ENCODE data around the gene TEX54.
"Not testable (repeated sequence)": the region's sequence is repeated elsewhere in the genome, so short reads cannot be mapped to it uniquely, and the experiment has no call there.

Gene TEX54

DNA sequence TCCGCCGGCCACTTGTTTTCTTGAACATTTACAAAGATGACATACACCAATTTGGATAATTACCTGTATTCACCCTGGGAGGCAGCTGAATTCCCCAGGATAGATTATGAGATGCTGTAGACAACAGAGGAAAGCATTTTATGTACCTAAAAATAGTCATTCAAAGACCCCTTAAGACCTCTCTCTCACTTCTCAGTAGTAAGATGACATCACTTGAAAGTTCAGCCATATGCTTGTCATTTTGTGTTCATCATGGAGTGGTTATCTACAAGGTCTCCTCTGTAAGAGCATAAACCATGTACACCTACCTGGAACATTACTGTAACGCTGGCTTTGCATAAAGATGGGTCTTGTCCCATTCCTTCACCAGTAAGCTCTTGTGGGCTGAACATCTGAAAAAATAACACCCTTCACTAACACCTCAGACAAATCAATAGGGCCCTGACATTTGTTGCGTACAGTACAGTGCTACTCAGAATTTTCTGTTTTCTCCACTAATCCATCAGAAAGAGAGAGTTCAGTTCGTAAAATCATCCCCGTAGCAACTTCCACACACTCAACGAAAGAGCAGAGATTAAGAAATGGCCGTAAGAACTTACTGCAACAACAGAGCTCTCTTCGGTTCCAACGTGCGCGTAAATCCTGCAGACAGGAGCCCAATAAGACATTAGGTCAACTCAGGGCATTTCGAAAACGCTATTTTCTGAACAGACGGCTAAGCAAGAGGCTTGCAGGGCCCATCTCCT, 22.4 kb upstream of the TEX54 start:
- DNase-seq: peak in 1 of 6 experiments; percentile 51

DNA sequence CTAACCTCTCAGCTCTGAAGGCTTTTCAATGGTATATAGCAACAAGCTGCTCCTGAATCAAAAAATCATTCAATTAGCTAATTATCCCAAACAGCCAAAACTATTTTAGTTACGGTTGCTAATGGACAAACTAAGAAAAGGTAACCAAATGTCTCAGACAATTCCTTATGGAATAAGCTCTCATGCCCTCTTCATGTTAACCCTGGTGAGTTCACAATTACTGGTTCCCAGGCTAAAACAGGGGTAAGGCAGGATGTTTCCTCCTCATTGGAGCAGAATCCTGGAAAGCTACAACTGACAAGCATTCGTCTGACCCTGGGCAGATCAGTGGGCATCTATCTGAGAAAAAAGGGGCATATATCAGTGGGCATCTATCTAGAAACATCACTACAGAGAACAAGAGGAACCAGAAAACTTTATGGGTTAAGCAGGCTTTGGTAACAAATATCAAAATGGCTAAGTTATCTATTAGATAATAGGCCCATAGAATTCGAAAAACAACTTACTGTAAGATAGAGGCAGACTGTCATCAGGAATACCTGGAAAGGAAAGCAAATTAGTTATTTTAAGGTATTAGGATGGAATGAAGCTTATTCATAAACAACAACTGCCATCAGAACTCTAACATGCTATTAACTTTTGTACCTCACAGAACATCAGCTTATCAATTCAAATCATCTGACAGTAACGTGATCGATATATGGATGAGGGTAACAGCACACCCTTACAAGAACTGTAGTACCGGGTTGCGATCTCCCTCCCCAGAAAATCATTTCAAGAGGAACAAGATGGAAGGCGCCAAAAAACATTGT, 21.6 kb upstream of the TEX54 start:
- DNase-seq: no peak

DNA sequence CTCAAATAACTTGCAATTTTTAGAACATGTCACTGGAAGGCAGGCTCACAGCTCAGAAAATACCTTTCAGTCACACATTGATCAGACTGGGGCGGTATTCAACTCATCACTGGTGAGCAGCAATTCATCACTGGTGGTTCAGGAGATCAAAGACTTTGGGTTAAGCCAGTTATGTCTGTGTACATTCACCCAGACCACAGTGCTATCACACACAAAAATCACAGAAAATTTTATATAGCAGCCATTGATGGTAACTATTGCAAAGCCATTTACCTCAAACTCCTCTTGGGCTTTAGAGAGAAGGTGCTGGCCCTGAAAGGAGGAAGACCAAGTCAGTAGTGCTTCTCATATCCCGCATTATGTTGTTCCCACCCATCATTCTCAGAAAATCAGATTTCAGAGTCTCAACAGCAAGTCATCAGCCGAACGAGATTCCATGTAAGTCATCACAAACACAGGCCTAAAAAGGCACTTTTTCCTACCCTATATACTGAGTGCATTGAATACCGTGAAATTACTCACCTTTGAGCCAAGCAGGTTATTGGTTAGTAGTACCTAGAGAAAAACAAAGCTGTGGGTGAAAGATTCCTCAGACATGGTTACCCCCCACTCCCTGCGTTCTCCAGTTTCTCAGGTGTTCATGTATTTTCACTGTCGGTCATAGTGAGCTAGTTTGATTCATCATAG, 20.8 kb upstream of the TEX54 start:
- no peak for DNase-seq

DNA sequence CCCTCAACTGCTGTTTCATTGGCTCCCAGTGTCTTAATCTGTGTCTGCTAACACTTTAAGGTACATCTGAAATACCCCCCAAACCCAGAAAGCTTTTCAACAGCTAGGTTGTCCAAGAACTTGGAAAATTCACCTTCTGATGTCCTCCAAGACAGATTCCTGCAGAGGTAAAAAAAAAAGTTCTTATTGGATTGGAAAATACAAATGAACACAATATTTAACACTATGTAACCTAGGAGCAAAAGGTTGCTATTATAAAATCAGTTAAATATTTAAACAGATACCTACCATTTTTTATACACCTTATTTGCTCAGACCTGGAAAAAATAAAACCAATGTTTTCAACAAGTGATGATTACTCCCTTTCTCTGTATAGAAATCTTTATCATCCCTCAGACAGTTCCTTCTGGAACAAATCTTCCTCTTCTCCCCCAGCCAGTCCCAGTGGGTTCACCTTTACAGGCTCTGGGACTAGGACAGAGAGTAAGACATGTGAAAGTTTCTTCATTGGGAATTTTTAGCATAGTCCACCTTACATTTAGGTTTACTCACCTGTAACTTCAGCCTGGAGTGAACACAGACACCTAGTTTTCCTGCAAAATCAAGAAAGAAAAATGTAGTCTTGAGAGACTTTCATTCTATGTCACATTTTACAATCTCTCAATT, 20.0 kb upstream of the TEX54 start:
- no peak for DNase-seq

DNA sequence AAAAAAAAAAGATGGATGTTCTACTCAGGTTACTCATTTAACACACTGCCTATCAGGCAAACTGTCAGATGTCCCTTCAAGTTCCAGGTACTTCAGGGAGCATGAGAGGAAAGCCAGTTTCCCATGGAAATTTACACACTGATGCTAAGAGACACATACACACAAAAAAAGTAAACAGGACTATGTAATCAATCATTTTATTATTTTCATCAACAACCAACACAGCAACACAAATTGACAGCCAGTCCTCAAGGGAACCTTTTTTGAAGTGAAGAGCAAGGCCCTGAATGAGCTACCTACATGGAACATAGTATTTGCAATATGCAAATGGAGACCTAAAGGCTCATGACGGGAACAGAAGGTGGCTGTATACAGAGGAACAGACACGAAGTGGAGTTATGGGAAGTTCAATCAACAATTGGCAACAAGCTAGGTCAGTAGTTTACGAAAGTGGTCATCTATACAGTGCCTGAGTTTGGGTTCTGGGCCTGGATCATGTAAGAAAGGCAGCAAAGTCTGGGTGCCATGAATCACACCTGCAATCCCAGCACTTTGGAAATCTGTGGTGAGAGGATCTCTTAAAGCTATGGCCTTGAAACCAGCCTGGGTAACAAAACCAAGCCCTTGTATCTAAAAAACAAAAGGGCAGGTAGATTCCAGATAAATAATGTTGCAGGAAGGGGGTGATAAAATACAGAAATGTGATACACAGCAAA, 19.3 kb upstream of the TEX54 start:
- peak in 2 of 6 experiments; percentile 21 to 34 for DNase-seq

DNA sequence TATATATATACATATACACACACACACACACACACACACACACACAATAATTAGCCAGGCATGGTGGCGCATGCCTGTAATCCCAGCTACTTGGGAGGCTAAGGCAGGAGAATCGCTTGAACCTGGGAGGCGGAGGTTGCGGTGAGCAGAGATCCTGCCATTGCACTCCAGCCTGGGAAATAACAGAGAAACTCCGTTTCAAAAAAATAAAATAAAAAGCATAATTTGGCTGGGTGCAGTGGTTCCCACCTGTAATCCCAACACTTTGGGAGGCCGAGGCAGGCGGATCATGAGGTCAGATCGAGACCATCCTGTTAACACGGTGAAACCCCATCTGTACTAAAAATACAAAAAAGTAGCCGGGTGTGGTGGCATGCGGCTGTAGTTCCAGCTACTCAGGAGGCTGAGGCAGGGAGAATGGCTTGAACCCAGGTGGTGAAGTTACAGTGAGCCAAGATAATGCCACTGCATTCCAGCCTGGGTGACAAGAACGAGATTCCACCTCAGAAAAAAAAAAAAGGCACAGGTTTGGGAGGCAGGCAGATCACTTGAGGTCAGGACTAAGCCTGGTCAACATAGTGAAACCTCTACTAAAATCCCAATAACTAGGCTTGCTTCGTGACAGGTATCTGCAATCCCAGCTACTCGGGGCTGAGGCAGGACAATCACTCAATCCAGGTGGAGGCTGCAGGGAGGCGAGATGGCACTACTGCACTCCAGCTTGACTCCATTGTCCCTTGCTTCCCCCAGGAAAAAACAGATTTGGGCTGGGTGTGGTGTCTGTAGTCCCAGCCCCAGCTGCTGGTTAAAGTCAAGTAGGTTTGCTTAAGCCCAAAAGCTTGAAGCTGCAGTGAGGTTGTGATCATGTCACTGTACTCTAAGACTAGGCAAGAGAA, 18.5 kb upstream of the TEX54 start:
- no peak for DNase-seq

DNA sequence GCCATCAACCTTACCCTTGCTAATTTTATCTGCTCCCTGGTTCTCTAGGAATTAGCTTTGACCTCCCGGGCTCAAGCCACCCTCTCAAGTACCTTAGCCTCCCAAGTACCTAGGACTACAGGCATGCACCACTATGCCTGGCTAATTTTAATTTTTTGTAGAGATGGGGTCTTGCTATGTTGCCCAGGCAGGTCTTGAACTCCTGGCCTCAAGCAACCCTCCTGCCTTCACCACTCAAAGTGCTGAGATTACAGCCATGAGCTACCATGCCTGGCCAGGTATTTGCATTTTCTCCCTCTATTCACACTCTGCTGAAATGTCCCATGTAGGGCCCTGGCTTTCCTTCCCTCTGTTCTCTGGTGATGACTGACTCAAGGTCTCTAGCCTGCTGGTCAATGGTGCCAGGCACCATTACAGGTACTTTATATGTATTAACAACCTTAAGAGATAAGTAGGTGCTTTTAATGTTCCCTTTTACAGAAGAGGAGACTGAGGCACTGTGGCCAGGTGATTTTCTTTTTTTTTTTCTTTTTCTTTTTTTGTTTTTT, 15.2 kb upstream of the TEX54 start:
- no peak for DNase-seq

DNA sequence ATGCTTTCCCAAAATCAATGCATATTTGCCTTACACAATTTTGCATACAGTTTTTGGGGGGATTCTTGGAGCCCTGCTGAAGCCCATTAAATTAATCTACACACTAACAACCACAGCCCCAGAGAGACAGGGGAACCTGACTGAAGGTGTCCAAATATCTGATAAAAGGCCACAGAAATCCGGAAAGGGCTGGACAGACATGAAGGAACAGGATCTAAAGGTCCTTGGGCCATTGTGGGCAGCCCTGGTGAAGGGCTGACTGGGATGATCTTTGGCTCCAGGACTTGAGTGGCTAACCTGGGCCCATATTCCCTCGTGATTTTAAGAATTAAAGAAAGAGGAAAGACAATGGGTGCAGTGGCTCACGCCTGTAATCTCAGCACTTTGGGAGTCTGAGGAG, 13.5 kb upstream of the TEX54 start:
- DNase-seq: no peak

DNA sequence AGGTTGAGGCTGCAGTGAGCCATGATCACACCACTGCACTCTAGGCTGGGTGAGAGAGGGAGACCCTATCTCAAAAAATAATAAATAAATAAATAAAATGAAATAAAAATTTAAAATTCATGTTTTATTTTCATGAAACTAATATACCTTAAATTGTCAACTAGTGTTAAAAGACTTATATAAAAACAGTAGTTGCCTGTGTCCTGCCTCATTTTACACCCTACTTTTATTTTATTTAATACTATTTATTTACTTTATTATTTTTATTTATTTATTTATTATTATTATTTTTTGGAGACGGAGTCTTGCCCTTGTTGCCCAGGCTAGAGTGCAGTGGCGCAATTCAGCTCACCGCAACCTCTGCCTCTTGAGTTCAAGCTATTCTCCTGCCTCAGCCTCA, 11.5 kb upstream of the TEX54 start:
- DNase-seq: no peak

DNA sequence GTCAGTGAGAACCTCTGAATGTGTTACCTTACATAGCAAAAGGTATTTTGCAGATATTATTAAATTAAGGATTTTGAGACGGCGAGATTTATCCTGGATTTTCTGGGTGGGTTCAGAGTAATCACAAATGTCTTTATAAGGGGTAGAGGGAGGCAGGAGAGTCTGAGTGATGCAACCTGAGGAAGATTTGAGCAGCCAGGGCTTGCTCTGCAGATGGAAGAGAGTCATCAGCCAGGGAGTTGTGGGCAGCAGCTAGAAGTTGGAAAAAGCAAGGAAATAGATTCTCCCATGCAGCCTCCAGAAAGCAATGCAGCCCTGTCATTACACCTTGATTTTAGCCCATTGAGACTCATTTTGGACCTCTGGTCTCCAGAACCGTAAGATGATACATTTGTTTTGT, 10.8 kb upstream of the TEX54 start:
- DNase-seq: no peak

DNA sequence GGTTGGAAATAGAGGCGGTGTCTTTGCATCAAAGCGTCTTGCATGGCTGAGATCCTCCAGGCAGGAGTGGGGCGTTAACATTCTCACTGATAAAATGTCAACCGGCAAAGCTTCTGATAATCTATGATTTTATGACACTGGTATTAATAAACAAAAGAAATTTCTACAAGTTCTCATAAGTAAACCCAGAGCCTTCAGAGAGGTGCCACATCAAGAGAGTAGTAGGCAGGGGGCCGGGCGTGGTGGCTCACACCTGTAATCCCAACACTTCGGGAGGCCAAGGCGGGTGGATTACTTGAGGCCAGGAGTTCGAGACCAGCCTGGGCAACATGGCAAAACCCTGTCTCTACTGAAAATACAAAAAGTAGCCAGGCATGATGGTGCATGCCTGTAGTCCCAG, 10.2 kb upstream of the TEX54 start:
- DNase-seq: not testable (repeated sequence)

DNA sequence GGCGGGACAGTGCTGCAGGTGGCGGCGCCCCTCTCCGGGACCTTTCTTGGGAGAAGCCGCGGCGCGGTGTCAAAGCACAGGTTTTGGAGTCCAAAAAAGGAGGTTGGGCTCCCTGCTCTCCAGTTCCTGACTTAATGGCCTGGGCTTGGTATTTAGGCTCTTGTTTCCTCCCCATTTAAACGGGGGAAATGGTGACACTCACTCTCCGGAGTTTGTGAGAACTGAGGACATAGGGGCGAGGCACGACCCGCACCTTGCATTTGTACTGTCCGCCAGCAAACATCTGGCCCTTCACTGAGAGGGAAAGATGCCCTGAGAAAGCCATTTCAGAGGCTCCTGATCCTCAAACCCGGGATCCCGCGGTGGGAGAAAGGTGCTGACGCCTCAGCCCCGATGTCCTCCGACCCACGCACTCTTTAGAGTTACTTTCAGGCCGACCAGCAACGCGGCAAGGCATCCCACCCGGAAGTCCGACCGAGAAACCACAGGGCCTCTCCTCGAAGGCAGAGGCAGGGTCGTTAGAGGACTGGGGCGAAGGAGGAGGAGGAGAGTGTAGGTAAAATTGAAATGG, 9.6 kb upstream of the TEX54 start:
- DNase-seq: peak in 4 of 6 experiments; percentile 18 to 61 (median 42)

DNA sequence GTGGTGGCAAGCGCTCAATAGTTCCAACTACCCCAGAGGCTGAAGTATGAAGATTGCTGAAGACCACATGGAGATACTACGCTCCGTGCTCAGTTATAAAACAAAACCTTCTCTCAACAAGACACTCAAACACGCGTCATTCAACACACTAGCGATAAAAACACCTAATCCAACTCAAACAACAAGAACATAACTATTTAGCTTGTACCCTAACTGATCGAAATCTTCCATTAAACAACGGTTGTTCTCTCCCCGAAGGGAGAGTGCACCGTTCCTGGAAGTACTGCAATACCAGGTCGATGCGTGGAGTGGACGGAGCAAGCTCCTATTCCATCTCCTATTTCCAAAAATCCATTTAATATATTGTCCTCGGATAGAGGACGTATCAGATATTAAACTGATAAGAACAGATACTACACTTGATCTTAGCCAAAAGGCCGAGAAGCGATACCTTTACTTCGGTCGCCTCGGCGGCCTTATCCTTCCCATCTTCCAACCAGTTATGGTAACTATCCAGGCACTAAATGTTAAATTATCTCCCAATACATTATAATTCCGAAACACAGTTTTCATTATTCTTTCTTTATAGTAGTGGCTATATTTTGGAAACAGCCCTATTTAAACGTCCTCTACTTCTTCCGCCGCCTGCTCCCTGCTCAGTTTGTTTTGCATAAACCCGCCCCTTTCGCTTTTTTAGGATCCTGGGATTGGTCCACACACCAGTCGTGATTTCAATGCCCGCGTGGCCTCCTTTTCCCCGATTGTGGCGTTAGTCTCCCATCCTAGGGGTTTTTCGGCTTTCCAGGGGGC, 8.9 kb upstream of the TEX54 start:
- peak; percentile 77 to 97 (median 89) for DNase-seq

DNA sequence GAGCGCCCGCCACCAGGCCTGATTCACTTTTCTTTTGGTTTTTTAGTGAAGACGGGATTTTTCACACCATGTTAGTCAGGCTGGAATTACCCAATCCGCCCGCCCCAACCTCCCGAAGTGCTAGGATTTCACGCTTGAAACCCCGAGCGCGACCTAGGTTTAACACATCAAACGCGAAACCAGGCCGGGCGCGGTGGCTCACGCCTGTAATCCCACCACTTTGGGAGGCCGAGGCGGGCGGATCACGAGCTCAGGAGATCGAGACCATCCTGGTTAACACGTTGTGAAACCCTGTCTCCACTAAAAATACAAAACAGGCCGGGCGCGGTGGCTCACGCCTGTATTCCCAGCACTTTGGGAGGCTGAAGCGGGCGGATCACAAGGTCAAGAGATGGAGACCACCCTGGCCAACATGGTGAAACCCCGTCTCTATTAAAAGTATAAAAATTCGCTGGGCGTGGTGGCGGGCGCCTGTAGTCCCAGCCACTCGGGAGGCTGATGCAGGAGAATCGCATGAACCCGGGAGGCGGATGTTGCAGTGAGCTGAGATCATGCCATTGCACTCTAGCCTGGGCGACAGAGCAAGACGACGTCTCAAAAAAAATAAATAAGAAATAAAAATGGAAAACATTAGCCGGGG, 8.2 kb upstream of the TEX54 start:
- peak in 3 of 6 experiments; percentile 69 to 74 (median 73) for DNase-seq

DNA sequence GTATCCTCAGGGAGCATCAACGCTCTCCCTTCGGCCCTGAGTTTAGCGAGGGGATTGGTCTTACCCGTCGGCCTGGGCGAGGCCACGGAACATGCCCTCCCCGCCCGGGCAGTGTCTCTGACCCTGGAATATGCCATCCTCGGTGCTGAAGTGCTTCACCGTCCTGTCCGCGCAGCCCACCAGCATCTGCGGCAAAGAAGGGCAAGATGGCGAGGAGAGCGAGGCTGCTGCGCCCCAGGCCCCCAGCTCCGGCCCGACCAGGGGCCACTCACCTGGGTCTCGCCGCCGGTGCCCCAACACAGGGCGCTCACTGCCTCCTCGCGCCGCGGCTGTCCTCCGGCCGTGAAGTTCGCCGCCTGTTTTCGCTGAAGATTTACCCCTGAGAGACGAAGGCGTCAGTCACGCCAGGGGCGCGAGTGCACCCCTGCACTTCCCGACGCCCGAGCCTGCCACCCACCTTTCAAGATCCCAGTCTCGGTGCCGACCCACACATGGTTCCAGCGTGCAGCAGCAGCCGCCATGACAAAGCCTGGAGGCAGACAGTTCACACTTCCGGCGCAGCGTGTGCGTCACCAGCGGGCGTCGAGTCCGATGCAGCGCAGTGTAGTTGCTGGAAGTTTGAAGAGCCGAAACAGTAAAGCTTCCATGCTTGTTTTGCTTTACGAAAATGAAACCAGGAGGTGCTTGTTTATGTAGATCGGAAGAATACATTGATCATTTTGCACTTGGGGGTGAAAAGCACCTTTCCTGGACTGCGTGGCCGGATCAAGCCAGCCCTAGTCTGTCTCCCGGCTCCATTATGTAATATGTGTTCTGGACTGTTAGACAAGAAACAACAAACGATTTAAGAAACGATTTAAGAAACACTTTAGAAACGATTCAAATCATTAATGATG, 6.7 kb upstream of the TEX54 start, which contains the start of gene WDR74:
WDR74 (minus strand) TSS at position 541 of the 896 bp plus-strand sequence; CDS start at position 521, 20 bp downstream.
- DNase-seq: peak; percentile 81 to 93 (median 91)

DNA sequence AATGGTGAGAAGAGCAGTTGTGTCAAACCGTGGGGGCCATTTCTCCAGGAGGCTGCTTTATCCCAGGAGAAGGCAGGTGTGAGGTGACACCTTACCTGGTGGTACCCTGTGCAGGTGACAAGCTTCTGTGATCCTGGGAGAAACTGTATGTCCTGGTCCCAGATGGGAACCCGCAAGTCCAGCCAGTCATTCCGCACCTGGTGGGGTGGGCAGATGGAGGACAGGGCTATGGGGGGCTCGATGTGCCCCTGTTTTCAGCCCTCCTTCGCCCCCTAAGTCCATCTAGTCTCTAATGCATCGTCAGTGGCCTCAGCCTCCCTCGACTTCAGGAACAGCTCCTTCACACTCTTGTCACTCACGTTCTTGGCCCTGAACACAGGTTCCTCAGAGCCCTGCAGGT, 2.7 kb upstream of the TEX54 start:
- no peak for DNase-seq

DNA sequence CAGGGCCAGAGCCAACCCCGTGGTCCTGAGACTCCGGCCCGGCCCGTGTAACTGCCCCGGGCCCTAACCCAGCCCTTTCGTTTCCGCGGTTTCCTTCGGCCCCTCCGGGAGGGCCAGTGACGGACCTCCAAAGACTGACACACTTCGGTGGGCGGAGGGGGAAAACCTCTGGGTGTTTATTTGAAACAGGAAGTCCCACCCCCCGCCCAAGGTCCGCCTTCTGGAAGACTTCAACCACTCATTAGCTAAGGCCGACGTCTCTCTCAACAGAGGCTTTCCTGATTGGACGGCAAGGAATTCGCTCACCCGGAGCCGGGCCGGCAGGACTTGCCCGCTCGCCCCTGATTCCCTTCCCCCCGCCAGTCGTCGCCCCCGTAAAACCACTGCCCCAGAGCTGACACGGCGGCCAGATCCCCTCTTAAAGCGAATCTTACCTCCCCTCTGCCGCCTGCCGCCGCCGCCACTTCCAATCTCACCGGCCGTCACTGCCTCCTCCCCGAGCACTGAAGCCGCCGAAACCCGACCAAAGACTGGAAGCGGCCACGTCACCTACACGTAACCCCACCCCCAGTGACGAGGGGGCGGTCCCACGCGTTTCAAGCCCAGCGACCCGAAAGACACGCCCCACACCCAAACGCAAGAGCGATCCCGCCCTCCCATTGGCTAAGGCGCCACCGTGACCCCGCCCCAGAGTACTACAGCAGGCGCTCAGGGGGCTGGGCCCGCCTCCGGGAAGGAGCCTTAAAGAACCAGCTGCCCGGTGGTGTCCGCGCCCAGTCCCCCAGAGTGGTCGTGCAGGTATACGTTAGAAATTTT, 913 bp downstream of the TEX54 start, which contains the start of gene STX5:
STX5 (minus strand) TSS at position 532 of the 816 bp plus-strand sequence. CDS start 808 bp downstream, outside the sequence.
- peak; percentile 99 to 100 (median 99) for DNase-seq

Measured in stimulated activated naive CD4-positive, alpha-beta T cell (primary cell).